ENCODE measurements around the gene PP2D1. TPM values are rescaled to one million over a fixed set of nuclear protein-coding genes. Genes with fewer than 3 reads are reported as not detected.

The PP2D1 gene
- total and polyA plus RNA-seq, 2 donors (not counting 1 experiment from before 2014, with no cell fraction given) = not detected

DNA sequence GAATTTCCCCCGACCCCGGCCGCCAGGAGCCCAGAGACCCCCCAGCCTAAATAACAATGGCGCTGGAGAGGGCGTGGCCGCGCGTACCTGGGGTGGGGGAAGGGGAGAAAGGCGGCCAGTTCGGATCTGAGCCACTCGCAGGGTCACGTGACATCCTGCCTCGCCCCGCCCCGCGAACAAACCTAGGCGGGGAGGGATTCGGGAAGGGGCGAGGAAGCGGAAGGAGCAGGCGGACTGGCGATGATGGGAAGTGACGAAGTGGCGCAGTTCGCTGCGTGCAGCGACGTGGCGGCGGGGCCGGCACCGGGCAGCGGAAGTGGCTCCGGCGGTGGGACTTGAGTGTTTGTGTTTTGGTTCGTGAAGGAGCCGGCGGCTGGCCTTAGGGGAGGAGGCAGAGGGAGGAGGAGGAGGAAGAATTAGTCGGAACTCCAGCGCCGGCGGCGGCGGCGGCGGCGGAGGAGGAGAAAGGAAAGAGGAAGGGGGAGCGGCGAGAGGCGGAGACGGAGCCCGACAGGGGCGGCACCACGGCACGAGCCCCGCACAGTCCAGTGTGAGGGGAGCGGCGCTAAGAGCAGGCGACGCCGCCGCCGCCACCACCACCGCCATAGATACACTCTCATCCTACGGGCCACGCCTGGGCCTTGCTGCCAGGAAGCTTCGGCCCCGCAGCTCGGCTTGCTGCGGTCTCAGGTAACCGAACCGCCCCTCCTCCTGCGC lies 65.1 kb downstream of the PP2D1 start, which contains the start of gene RAB5A:
TSS of gene RAB5A (plus strand) at position 266 of the 717 bp plus-strand sequence. CDS start 3,802 bp downstream, outside the sequence.
- Histone ChIP-seq H3K9me3 (ENCODE audit: control insufficient read depth, insufficient read depth, low read depth, low read length) (no peaks in the 10 kb centered on the region), H3K27me3 (ENCODE audit: control insufficient read depth, insufficient read depth, low read length) (no peaks in the 10 kb centered on the region), H3K79me2 (ENCODE audit: control insufficient read depth, insufficient read depth, low read length) (peaks cover 48% of the 10 kb centered on the region), H3K36me3 (ENCODE audit: control insufficient read depth, insufficient read depth, low read length) (peaks cover 4% of the 10 kb centered on the region), H3K4me3 (replicated peaks in 1 of 4; ENCODE audit: control extremely low read depth in 1 of 4, insufficient read depth in 1 of 4, low read depth in 3 of 4, low read length in 4 of 4) (peak within 1 kb of the TSS; percentile 82 to 98 (median 92)), H3K4me2 (ENCODE audit: extremely low read depth, insufficient read depth, low read length) (peak within 1 kb of the TSS; percentile 91), H3K4me1 (ENCODE audit: control insufficient read depth, extremely low read depth, insufficient read depth, low read length) (no peaks in the 10 kb centered on the region), H2AFZ (ENCODE audit: low read length) (peak within 1 kb of the TSS; percentile 90), H4K20me1 (ENCODE audit: control insufficient read depth, extremely low read depth, insufficient read depth, low read length) (no peaks in the 10 kb centered on the region), H3K27ac (ENCODE audit: insufficient read depth, low read length) (peak within 1 kb of the TSS; percentile 98), H3K9ac (ENCODE audit: insufficient read depth, low read length) (peak within 1 kb of the TSS; percentile 98)
- peak; percentile 98 for DNase-seq (ENCODE audit: low read depth in 2 of 2)
- TF ChIP-seq EZH2 (IDR thresholded peaks at IDR 0.05; ENCODE audit: low read length, missing control alignments) = no peak
- TF ChIP-seq, protein P1, sequence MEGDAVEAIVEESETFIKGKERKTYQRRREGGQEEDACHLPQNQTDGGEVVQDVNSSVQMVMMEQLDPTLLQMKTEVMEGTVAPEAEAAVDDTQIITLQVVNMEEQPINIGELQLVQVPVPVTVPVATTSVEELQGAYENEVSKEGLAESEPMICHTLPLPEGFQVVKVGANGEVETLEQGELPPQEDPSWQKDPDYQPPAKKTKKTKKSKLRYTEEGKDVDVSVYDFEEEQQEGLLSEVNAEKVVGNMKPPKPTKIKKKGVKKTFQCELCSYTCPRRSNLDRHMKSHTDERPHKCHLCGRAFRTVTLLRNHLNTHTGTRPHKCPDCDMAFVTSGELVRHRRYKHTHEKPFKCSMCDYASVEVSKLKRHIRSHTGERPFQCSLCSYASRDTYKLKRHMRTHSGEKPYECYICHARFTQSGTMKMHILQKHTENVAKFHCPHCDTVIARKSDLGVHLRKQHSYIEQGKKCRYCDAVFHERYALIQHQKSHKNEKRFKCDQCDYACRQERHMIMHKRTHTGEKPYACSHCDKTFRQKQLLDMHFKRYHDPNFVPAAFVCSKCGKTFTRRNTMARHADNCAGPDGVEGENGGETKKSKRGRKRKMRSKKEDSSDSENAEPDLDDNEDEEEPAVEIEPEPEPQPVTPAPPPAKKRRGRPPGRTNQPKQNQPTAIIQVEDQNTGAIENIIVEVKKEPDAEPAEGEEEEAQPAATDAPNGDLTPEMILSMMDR (conservative IDR thresholded peaks at IDR 0.05 in 1 of 2, IDR thresholded peaks at IDR 0.05 in 1 of 2; ENCODE audit: low read depth in 1 of 2, low read length in 2 of 2) = no peak

DNA sequence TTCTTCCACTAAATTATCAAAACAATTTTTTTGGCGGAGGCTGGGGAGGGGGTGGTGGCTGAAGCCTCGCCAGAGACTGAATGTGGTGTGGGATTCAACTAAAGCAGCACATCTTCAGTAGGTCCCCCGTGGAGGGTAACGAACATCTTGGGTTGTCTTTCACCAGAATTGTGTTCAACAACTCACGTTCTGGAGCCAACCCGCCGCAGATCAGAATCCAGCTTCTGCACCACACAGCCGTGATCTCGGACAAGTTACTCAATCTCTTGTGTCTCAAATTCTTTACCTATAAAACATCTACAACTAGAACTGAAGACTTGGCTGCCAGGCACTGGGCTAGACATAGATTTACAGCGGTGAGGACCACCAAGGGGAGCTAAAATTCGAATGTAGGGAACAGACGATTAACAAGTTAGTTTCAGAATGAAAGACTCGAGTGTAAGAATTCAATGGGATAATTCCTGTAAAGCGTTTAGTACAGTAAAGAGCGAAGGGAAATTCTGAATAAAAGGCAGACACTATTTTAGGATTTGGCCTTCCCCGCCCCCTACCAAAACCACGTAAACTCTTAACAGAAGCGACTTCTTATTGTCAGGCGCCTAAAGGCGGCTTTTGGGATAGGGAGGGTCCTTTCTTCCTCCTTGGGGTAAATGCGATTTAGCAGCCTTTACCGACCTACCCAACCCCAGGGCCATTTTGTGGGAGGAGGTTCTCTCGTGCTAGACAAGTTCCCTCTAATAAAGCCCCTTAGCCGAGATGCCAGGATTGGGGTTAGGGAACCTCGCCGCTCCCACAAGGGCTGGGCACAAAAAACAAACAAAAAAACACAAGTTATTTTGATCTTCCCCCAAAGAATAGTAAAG lies 65.9 kb downstream of the PP2D1 start:
- peaks cover 40% of the 10 kb centered on the region for H3K79me2 ChIP-seq (ENCODE audit: control insufficient read depth, insufficient read depth, low read length)
- no peak for TF ChIP-seq EZH2 (IDR thresholded peaks at IDR 0.05; ENCODE audit: low read length, missing control alignments)
- TF ChIP-seq, protein P1 (conservative IDR thresholded peaks at IDR 0.05 in 1 of 2, IDR thresholded peaks at IDR 0.05 in 1 of 2; ENCODE audit: low read depth in 1 of 2, low read length in 2 of 2) = no peak
- DNase-seq (ENCODE audit: low read depth in 2 of 2) = peak in 1 of 2 donors; percentile 10

GRCh38 chr3:19945534-19945933 lies 66.5 kb downstream of the PP2D1 start:
- Histone ChIP-seq H3K79me2 (ENCODE audit: control insufficient read depth, insufficient read depth, low read length) (peaks cover 33% of the 10 kb centered on the region), H4K20me1 (ENCODE audit: control insufficient read depth, extremely low read depth, insufficient read depth, low read length) (no peaks in the 10 kb centered on the region), H2AFZ (ENCODE audit: low read length) (no peak overlapping the region), H3K27me3 (ENCODE audit: control insufficient read depth, insufficient read depth, low read length) (no peaks in the 10 kb centered on the region), H3K4me1 (ENCODE audit: control insufficient read depth, extremely low read depth, insufficient read depth, low read length) (no peaks in the 10 kb centered on the region), H3K9ac (ENCODE audit: insufficient read depth, low read length) (no peak overlapping the region), H3K4me2 (ENCODE audit: extremely low read depth, insufficient read depth, low read length) (peak overlapping the region; percentile 91), H3K9me3 (ENCODE audit: control insufficient read depth, insufficient read depth, low read depth, low read length) (no peaks in the 10 kb centered on the region), H3K4me3 (replicated peaks in 1 of 4; ENCODE audit: control extremely low read depth in 1 of 4, insufficient read depth in 1 of 4, low read depth in 3 of 4, low read length in 4 of 4) (peak overlapping the region in 1 of 4 experiments; percentile 95), H3K36me3 (ENCODE audit: control insufficient read depth, insufficient read depth, low read length) (no peaks in the 10 kb centered on the region), H3K27ac (ENCODE audit: insufficient read depth, low read length) (no peak overlapping the region)
- TF ChIP-seq, protein P1 (conservative IDR thresholded peaks at IDR 0.05 in 1 of 2, IDR thresholded peaks at IDR 0.05 in 1 of 2; ENCODE audit: low read depth in 1 of 2, low read length in 2 of 2) = no peak
- no peak for TF ChIP-seq EZH2 (IDR thresholded peaks at IDR 0.05; ENCODE audit: low read length, missing control alignments)
- DNase-seq (ENCODE audit: low read depth in 2 of 2) = no peak

More for the DNA sequence above, 65.9 kb downstream of the PP2D1 start:
- no peaks in the 10 kb centered on the region for H3K9me3 ChIP-seq (ENCODE audit: control insufficient read depth, insufficient read depth, low read depth, low read length)
- peak overlapping the region; percentile 59 for H3K9ac ChIP-seq (ENCODE audit: insufficient read depth, low read length)
- H3K36me3 ChIP-seq (ENCODE audit: control insufficient read depth, insufficient read depth, low read length) = no peaks in the 10 kb centered on the region
- no peaks in the 10 kb centered on the region for H3K4me1 ChIP-seq (ENCODE audit: control insufficient read depth, extremely low read depth, insufficient read depth, low read length)
- H3K4me3 ChIP-seq (replicated peaks in 1 of 4; ENCODE audit: control extremely low read depth in 1 of 4, insufficient read depth in 1 of 4, low read depth in 3 of 4, low read length in 4 of 4) = peak overlapping the region; percentile 77 to 98 (median 88)
- H3K27ac ChIP-seq (ENCODE audit: insufficient read depth, low read length) = peak overlapping the region; percentile 98
- peak overlapping the region; percentile 90 for H2AFZ ChIP-seq (ENCODE audit: low read length)
- H3K4me2 ChIP-seq (ENCODE audit: extremely low read depth, insufficient read depth, low read length) = peak overlapping the region; percentile 91
- no peaks in the 10 kb centered on the region for H3K27me3 ChIP-seq (ENCODE audit: control insufficient read depth, insufficient read depth, low read length)
- no peaks in the 10 kb centered on the region for H4K20me1 ChIP-seq (ENCODE audit: control insufficient read depth, extremely low read depth, insufficient read depth, low read length)
